ENCODE measurements around the gene SMIM20. TPM values are rescaled to one million over a fixed set of nuclear protein-coding genes. Genes with fewer than 3 reads are reported as not detected.

Gene SMIM20
- total and polyA plus RNA-seq, 9 of the 15 experiments (the other 6 are each of a cell fraction or from before 2014, with no cell fraction given), result 25.1 to 51.0 (median 38.9) TPM

- Histone ChIP-seq H3K9me3 (replicated peaks; ENCODE audit: control insufficient read depth, insufficient read depth, low read depth, low read length) (no peaks in the 10 kb centered on the region), H3K4me1 (replicated peaks in 1 of 2; ENCODE audit: control insufficient read depth in 2 of 2, insufficient read depth in 2 of 2, low read length in 2 of 2) (no peaks in the 10 kb centered on the region), H3K4me2 (ENCODE audit: insufficient read depth, low read length) (no peak overlapping the region), H3K79me2 (ENCODE audit: control insufficient read depth, insufficient read depth, low read length) (no peaks in the 10 kb centered on the region), H3K27me3 (ENCODE audit: control insufficient read depth in 2 of 2, insufficient read depth in 2 of 2, low read length in 2 of 2) (peaks cover 22 to 54% of the 10 kb centered on the region in 2 experiments), H3K4me3 (no peak overlapping the region), H3K9me1 (ENCODE audit: control insufficient read depth, insufficient read depth, low read length) (no peaks in the 10 kb centered on the region), H3K27ac (ENCODE audit: extremely low read depth, low read depth, low read length) (no peak overlapping the region), H3K9ac (ENCODE audit: insufficient read depth in 1 of 2, low read depth in 2 of 2, low read length in 2 of 2) (no peak overlapping the region), H4K20me1 (replicated peaks; ENCODE audit: control insufficient read depth, insufficient read depth, low read length) (no peaks in the 10 kb centered on the region), H3K36me3 (ENCODE audit: control insufficient read depth, insufficient read depth, low read length) (no peaks in the 10 kb centered on the region), H2AFZ (ENCODE audit: low read depth, low read length) (no peak overlapping the region)
- POLR2A ChIA-PET, result interaction anchor here (0.7 to 1.2 kb wide), 2 partner anchors 9 to 26 kb away, joined by 3 to 7 read pairs; no protein-coding TSS in a partner anchor
- in situ Hi-C loops (cut with MboI), result no loop called here
- 0% methylated on average over 1 of the region's 1 CpG for WGBS (ENCODE audit: insufficient coverage, low coverage, missing lambda C conversion rate)
- TF ChIP-seq ZNF263 (CRISPR knock-in tag; IDR thresholded peaks at IDR 0.05; ENCODE audit: borderline replicate concordance) (no peak), CEBPB (tag; IDR thresholded peaks at IDR 0.05) (no peak), CREM (IDR thresholded peaks at IDR 0.05; ENCODE audit: low read depth) (no peak), CHD2 (IDR thresholded peaks at IDR 0.05; ENCODE audit: low read depth, low read length) (no peak)
- no peak for DNase-seq (ENCODE audit: extremely low read depth in 1 of 4, low spot score in 3 of 4)
- intact Hi-C loops (cut with micrococcal nuclease), result no loop called here
- no peak for ATAC-seq
- CTCF ChIA-PET (ENCODE audit: low intra/inter-chr PET ratio), result no interaction called here
- no peak for FAIRE-seq
- no TSS peak for BruUV-seq (replicated peaks)
Observed at GRCh38 chr4:25956260-25956659, 42.2 kb downstream of the SMIM20 start.

GRCh38 chr4:25958110-25958509 lies 44.1 kb downstream of the SMIM20 start:
- DNase-seq (ENCODE audit: extremely low read depth in 1 of 4, low spot score in 3 of 4) (no peak), FAIRE-seq (no peak), ATAC-seq (no peak)
- in situ Hi-C loops (cut with MboI) (no loop called here), intact Hi-C loops (cut with micrococcal nuclease) (no loop called here)
- Histone ChIP-seq H3K9me3 (replicated peaks; ENCODE audit: control insufficient read depth, insufficient read depth, low read depth, low read length) (no peaks in the 10 kb centered on the region), H3K4me2 (ENCODE audit: insufficient read depth, low read length) (no peak overlapping the region), H3K36me3 (ENCODE audit: control insufficient read depth, insufficient read depth, low read length) (no peaks in the 10 kb centered on the region), H2AFZ (ENCODE audit: low read depth, low read length) (no peak overlapping the region), H3K9me1 (ENCODE audit: control insufficient read depth, insufficient read depth, low read length) (no peaks in the 10 kb centered on the region), H3K79me2 (ENCODE audit: control insufficient read depth, insufficient read depth, low read length) (no peaks in the 10 kb centered on the region), H3K4me1 (replicated peaks in 1 of 2; ENCODE audit: control insufficient read depth in 2 of 2, insufficient read depth in 2 of 2, low read length in 2 of 2) (no peaks in the 10 kb centered on the region), H3K27ac (ENCODE audit: extremely low read depth, low read depth, low read length) (no peak overlapping the region), H3K4me3 (no peak overlapping the region), H4K20me1 (replicated peaks; ENCODE audit: control insufficient read depth, insufficient read depth, low read length) (no peaks in the 10 kb centered on the region), H3K9ac (ENCODE audit: insufficient read depth in 1 of 2, low read depth in 2 of 2, low read length in 2 of 2) (no peak overlapping the region), H3K27me3 (ENCODE audit: control insufficient read depth in 2 of 2, insufficient read depth in 2 of 2, low read length in 2 of 2) (peaks cover 15 to 40% of the 10 kb centered on the region in 2 experiments)
- ChIA-PET CTCF (ENCODE audit: low intra/inter-chr PET ratio) (no interaction called here), POLR2A (interaction anchor here (1.0 kb wide), 1 partner anchor 9 kb away, joined by 3 read pairs; no protein-coding TSS in a partner anchor)
- no TSS peak for BruUV-seq (replicated peaks)
- WGBS (ENCODE audit: insufficient coverage, low coverage, missing lambda C conversion rate), result 1% methylated on average over 8 of the region's 8 CpGs
- TF ChIP-seq RNF219 (CRISPR knock-in tag; IDR thresholded peaks at IDR 0.05), result no peak
- no peak for TF ChIP-seq TEAD2 (tag; IDR thresholded peaks at IDR 0.05)
- no peak for TF ChIP-seq ZNF609 (CRISPR knock-in tag; IDR thresholded peaks at IDR 0.05; ENCODE audit: borderline replicate concordance)
- TF ChIP-seq GTF2F1 (IDR thresholded peaks at IDR 0.05; ENCODE audit: low read depth, low read length), result no peak
- TF ChIP-seq CCNT2 (IDR thresholded peaks at IDR 0.05; ENCODE audit: borderline replicate concordance, extremely low read depth, insufficient read length, low read depth, low read length), result no peak
